Measurements from ENCODE around the gene PCGF3.
"Not testable (repeated sequence)": the region's sequence is repeated elsewhere in the genome, so short reads cannot be mapped to it uniquely, and the experiment has no call there.

Gene PCGF3

GRCh38 chr4:751676-752075, 46.0 kb downstream of the PCGF3 start:
- WGBS: 98% methylated on average over 15 of the region's 15 CpGs
- Histone ChIP-seq H3K27me3 (ENCODE audit: insufficient read depth, low read length) (no peaks in the 10 kb centered on the region), H3K36me3 (ENCODE audit: insufficient read depth, low read length) (peaks cover 57% of the 10 kb centered on the region), H3K4me1 (ENCODE audit: insufficient read depth, low read length) (no peaks in the 10 kb centered on the region), H3K9me3 (ENCODE audit: insufficient read depth, low read depth, low read length) (no peaks in the 10 kb centered on the region), H3K9ac (ENCODE audit: low read depth, low read length) (no peak overlapping the region), H3K4me3 (ENCODE audit: low read length) (no peak overlapping the region), H3K27ac (ENCODE audit: low read depth, low read length) (no peak overlapping the region)

- peaks cover 63% of the 10 kb centered on the region for H3K36me3 ChIP-seq (ENCODE audit: insufficient read depth, low read length)
- WGBS: 96% methylated on average over 25 of the region's 25 CpGs
- no peaks in the 10 kb centered on the region for H3K27me3 ChIP-seq (ENCODE audit: insufficient read depth, low read length)
- no peak overlapping the region for H3K9ac ChIP-seq (ENCODE audit: low read depth, low read length)
- H3K9me3 ChIP-seq (ENCODE audit: insufficient read depth, low read depth, low read length): no peaks in the 10 kb centered on the region
- H3K4me3 ChIP-seq (ENCODE audit: low read length): no peak overlapping the region
- no peaks in the 10 kb centered on the region for H3K4me1 ChIP-seq (ENCODE audit: insufficient read depth, low read length)
- no peak overlapping the region for H3K27ac ChIP-seq (ENCODE audit: low read depth, low read length)
Observed at GRCh38 chr4:752196-752861, 46.7 kb downstream of the PCGF3 start.

GRCh38 chr4:753186-753585, 47.6 kb downstream of the PCGF3 start:
- H3K27me3 ChIP-seq (ENCODE audit: insufficient read depth, low read length); H3K9me3 ChIP-seq (ENCODE audit: insufficient read depth, low read depth, low read length); H3K9ac ChIP-seq (ENCODE audit: low read depth, low read length); H3K4me1 ChIP-seq (ENCODE audit: insufficient read depth, low read length); H3K4me3 ChIP-seq (ENCODE audit: low read length); H3K27ac ChIP-seq (ENCODE audit: low read depth, low read length): not testable (repeated sequence)
- peaks cover 63% of the 10 kb centered on the region for H3K36me3 ChIP-seq (ENCODE audit: insufficient read depth, low read length)
- WGBS: 97% methylated on average over 13 of the region's 13 CpGs

GRCh38 chr4:754221-755120, 48.8 kb downstream of the PCGF3 start:
- no peaks in the 10 kb centered on the region for H3K4me1 ChIP-seq (ENCODE audit: insufficient read depth, low read length)
- no peaks in the 10 kb centered on the region for H3K27me3 ChIP-seq (ENCODE audit: insufficient read depth, low read length)
- 94% methylated on average over 32 of the region's 32 CpGs for WGBS
- no peak overlapping the region for H3K9ac ChIP-seq (ENCODE audit: low read depth, low read length)
- H3K9me3 ChIP-seq (ENCODE audit: insufficient read depth, low read depth, low read length): no peaks in the 10 kb centered on the region
- peaks cover 55% of the 10 kb centered on the region for H3K36me3 ChIP-seq (ENCODE audit: insufficient read depth, low read length)
- no peak overlapping the region for H3K4me3 ChIP-seq (ENCODE audit: low read length)
- H3K27ac ChIP-seq (ENCODE audit: low read depth, low read length): no peak overlapping the region

GRCh38 chr4:757111-757510, 51.5 kb downstream of the PCGF3 start:
- Histone ChIP-seq H3K9me3 (ENCODE audit: insufficient read depth, low read depth, low read length) (no peaks in the 10 kb centered on the region), H3K9ac (ENCODE audit: low read depth, low read length) (no peak overlapping the region), H3K27ac (ENCODE audit: low read depth, low read length) (no peak overlapping the region), H3K4me3 (ENCODE audit: low read length) (no peak overlapping the region), H3K36me3 (ENCODE audit: insufficient read depth, low read length) (peaks cover 62% of the 10 kb centered on the region), H3K27me3 (ENCODE audit: insufficient read depth, low read length) (no peaks in the 10 kb centered on the region), H3K4me1 (ENCODE audit: insufficient read depth, low read length) (no peaks in the 10 kb centered on the region)
- WGBS: 96% methylated on average over 20 of the region's 20 CpGs

GRCh38 chr4:759810-760209, 54.2 kb downstream of the PCGF3 start:
- not testable (repeated sequence) for H3K9ac ChIP-seq (ENCODE audit: low read depth, low read length); H3K9me3 ChIP-seq (ENCODE audit: insufficient read depth, low read depth, low read length); H3K27me3 ChIP-seq (ENCODE audit: insufficient read depth, low read length); H3K27ac ChIP-seq (ENCODE audit: low read depth, low read length); H3K4me3 ChIP-seq (ENCODE audit: low read length); H3K4me1 ChIP-seq (ENCODE audit: insufficient read depth, low read length)
- WGBS: 92% methylated on average over 16 of the region's 24 CpGs
- H3K36me3 ChIP-seq (ENCODE audit: insufficient read depth, low read length): peaks cover 71% of the 10 kb centered on the region

GRCh38 chr4:760616-761015, 55.0 kb downstream of the PCGF3 start:
- Histone ChIP-seq H3K9ac (ENCODE audit: low read depth, low read length) (no peak overlapping the region), H3K4me1 (ENCODE audit: insufficient read depth, low read length) (no peaks in the 10 kb centered on the region), H3K9me3 (ENCODE audit: insufficient read depth, low read depth, low read length) (peaks cover 7% of the 10 kb centered on the region; the same call in 1 of the 2 replicates), H3K4me3 (ENCODE audit: low read length) (no peak overlapping the region), H3K27ac (ENCODE audit: low read depth, low read length) (no peak overlapping the region), H3K27me3 (ENCODE audit: insufficient read depth, low read length) (no peaks in the 10 kb centered on the region), H3K36me3 (ENCODE audit: insufficient read depth, low read length) (peaks cover 70% of the 10 kb centered on the region)
- WGBS: 96% methylated on average over 21 of the region's 21 CpGs

- Histone ChIP-seq H3K4me1 (ENCODE audit: insufficient read depth, low read length) (no peaks in the 10 kb centered on the region), H3K4me3 (ENCODE audit: low read length) (no peak overlapping the region), H3K27ac (ENCODE audit: low read depth, low read length) (no peak overlapping the region), H3K9ac (ENCODE audit: low read depth, low read length) (no peak overlapping the region), H3K9me3 (ENCODE audit: insufficient read depth, low read depth, low read length) (peaks cover 7% of the 10 kb centered on the region; the same call in 1 of the 2 replicates), H3K27me3 (ENCODE audit: insufficient read depth, low read length) (no peaks in the 10 kb centered on the region), H3K36me3 (ENCODE audit: insufficient read depth, low read length) (peaks cover 74% of the 10 kb centered on the region)
- 94% methylated on average over 14 of the region's 14 CpGs for WGBS
Observed at GRCh38 chr4:761086-761485, 55.5 kb downstream of the PCGF3 start.

- peaks cover 7% of the 10 kb centered on the region; the same call in 1 of the 2 replicates for H3K9me3 ChIP-seq (ENCODE audit: insufficient read depth, low read depth, low read length)
- no peaks in the 10 kb centered on the region for H3K27me3 ChIP-seq (ENCODE audit: insufficient read depth, low read length)
- no peak overlapping the region for H3K9ac ChIP-seq (ENCODE audit: low read depth, low read length)
- H3K4me1 ChIP-seq (ENCODE audit: insufficient read depth, low read length): 0 out of 2 replicates have a peak, but pooled peaks cover 1% of the 10 kb centered on the region
- no peak overlapping the region for H3K4me3 ChIP-seq (ENCODE audit: low read length)
- WGBS: 96% methylated on average over 14 of the region's 14 CpGs
- H3K36me3 ChIP-seq (ENCODE audit: insufficient read depth, low read length): peaks cover 78% of the 10 kb centered on the region
- no peak overlapping the region for H3K27ac ChIP-seq (ENCODE audit: low read depth, low read length)
Observed at GRCh38 chr4:761739-762138, 56.1 kb downstream of the PCGF3 start.

- Histone ChIP-seq H3K4me1 (ENCODE audit: insufficient read depth, low read length) (peaks cover 8% of the 10 kb centered on the region), H3K36me3 (ENCODE audit: insufficient read depth, low read length) (peaks cover 78% of the 10 kb centered on the region), H3K9ac (ENCODE audit: low read depth, low read length) (no peak overlapping the region), H3K9me3 (ENCODE audit: insufficient read depth, low read depth, low read length) (peaks cover 7% of the 10 kb centered on the region; the same call in 1 of the 2 replicates), H3K27me3 (ENCODE audit: insufficient read depth, low read length) (no peaks in the 10 kb centered on the region), H3K4me3 (ENCODE audit: low read length) (no peak overlapping the region), H3K27ac (ENCODE audit: low read depth, low read length) (no peak overlapping the region)
- 94% methylated on average over 24 of the region's 24 CpGs for WGBS
Observed at GRCh38 chr4:762211-763190, 56.9 kb downstream of the PCGF3 start.
